Muscle of leg (tissue), 11 donors: ENCODE results near the gene MFSD11. TPM values are rescaled to one million over a fixed set of nuclear protein-coding genes. Genes with fewer than 3 reads are reported as not detected.
A peak's percentile ranks its signal among the peaks of the same experiment; 100 is the strongest.
"Not testable (repeated sequence)": the region's sequence is repeated elsewhere in the genome, so short reads cannot be mapped to it uniquely, and the experiment has no call there.

Experiments used
- DNase-seq: peaks from one replicate; pipeline ENCODE4 v3.0.0; 2013
- H3K27ac ChIP-seq: one replicate; pipeline ENCODE4 v1.5.1; 2013; ENCODE audit warnings: mild to moderate bottlenecking, low read length, control low read depth
- H3K27me3 ChIP-seq: one replicate; pipeline ENCODE4 v1.6.1; 2013; ENCODE audit warnings: low read length; ENCODE audit not compliant: control insufficient read depth, insufficient read depth
- H3K36me3 ChIP-seq: one replicate; pipeline ENCODE4 v1.6.1; 2013; ENCODE audit warnings: low read length; ENCODE audit not compliant: control insufficient read depth, insufficient read depth
- H3K4me1 ChIP-seq: one replicate; pipeline ENCODE4 v1.6.1; 2013; ENCODE audit warnings: low read length; ENCODE audit not compliant: control insufficient read depth, insufficient read depth
- H3K4me3 ChIP-seq: one replicate; pipeline ENCODE4 v1.5.1; 2013; ENCODE audit warnings: low read length, control low read depth
- H3K9me3 ChIP-seq: replicated peaks from 2 replicates; pipeline ENCODE4 v1.6.1; 2013; ENCODE audit warnings: low read depth, low read length; ENCODE audit not compliant: control insufficient read depth
- WGBS: methylation state at CpG from one replicate; pipeline ENCODE4 v1.1.5; 2013; ENCODE audit warnings: missing lambda C conversion rate; ENCODE audit not compliant: insufficient coverage; 5-methylcytosine and 5-hydroxymethylcytosine counted together
- polyA plus RNA-seq, 8 donors: library from polyadenylated mRNA; unstranded; fragments of 120-200 nt; gene quantifications; one replicate each; pipeline versions ENCODE4 v1.2.1 to v1.2.3, GENCODE V29; 2013; ENCODE audit warnings: inconsistent platforms in 1 of 8, low replicate concordance in 1 of 8; ENCODE audit not compliant: insufficient read length in 8 of 8, insufficient read depth in 1 of 8
- total RNA-seq: library from RNA; stranded (reverse); fragments of 120-200 nt; gene quantifications from one replicate; pipeline ENCODE4 v1.2.4, GENCODE V29; 2013

MFSD11 gene
- total and polyA plus RNA-seq, 9 donors = 28.0 to 38.6 (median 32.0) TPM

GRCh38 chr17:76707985-76708807 lies 29.7 kb upstream of the MFSD11 start:
- H3K9me3 ChIP-seq = no peaks in the 10 kb centered on the region
- H3K4me1 ChIP-seq = peaks cover 37% of the 10 kb centered on the region
- peak; percentile 82 for DNase-seq
- 7% methylated on average over 8 of the region's 14 CpGs for WGBS
- no peaks in the 10 kb centered on the region for H3K27me3 ChIP-seq
- no peak overlapping the region for H3K4me3 ChIP-seq
- peak overlapping the region; percentile 96 for H3K27ac ChIP-seq
- H3K36me3 ChIP-seq = no peaks in the 10 kb centered on the region

GRCh38 chr17:76709077-76709950 lies 28.6 kb upstream of the MFSD11 start:
- Histone ChIP-seq H3K27ac (peak overlapping the region; percentile 96), H3K36me3 (peaks cover 10% of the 10 kb centered on the region), H3K4me3 (peak overlapping the region; percentile 70), H3K9me3 (no peaks in the 10 kb centered on the region), H3K4me1 (peaks cover 37% of the 10 kb centered on the region), H3K27me3 (no peaks in the 10 kb centered on the region)
- WGBS = 33% methylated on average over 14 of the region's 29 CpGs
- DNase-seq = peak; percentile 90

- H3K36me3 ChIP-seq = peaks cover 14% of the 10 kb centered on the region
- WGBS = under 1% methylated on average over 19 of the region's 79 CpGs
- DNase-seq = peak; percentile 67
- H3K4me1 ChIP-seq = peaks cover 37% of the 10 kb centered on the region
- H3K9me3 ChIP-seq, H3K27me3 ChIP-seq: not testable (repeated sequence)
- H3K4me3 ChIP-seq = peak overlapping the region; percentile 70
- peak overlapping the region; percentile 96 for H3K27ac ChIP-seq
Measured at GRCh38 chr17:76709951-76710862, 27.7 kb upstream of the MFSD11 start.

GRCh38 chr17:76710863-76711611 lies 26.9 kb upstream of the MFSD11 start, which contains the start of gene MXRA7:
Gene MXRA7, minus strand, starts transcription at chr17:76710965. Its CDS starts 19 bp downstream, at chr17:76710946.
- Histone ChIP-seq H3K4me3 (peak within 1 kb of the TSS; percentile 70), H3K27me3 (no peaks in the 10 kb centered on the region), H3K4me1 (peaks cover 37% of the 10 kb centered on the region), H3K9me3 (no peaks in the 10 kb centered on the region), H3K36me3 (peaks cover 22% of the 10 kb centered on the region), H3K27ac (peak within 1 kb of the TSS; percentile 96)
- WGBS = 1% methylated on average over 44 of the region's 56 CpGs
- peak; percentile 84 for DNase-seq

GRCh38 chr17:76712321-76712720 lies 25.6 kb upstream of the MFSD11 start:
- Histone ChIP-seq H3K36me3 (peaks cover 34% of the 10 kb centered on the region), H3K4me1 (peaks cover 33% of the 10 kb centered on the region)
- not testable (repeated sequence) for DNase-seq, H3K9me3 ChIP-seq, H3K27me3 ChIP-seq, H3K4me3 ChIP-seq, H3K27ac ChIP-seq
- 89% methylated on average over 2 of the region's 7 CpGs for WGBS

- DNase-seq = no peak
- 98% methylated on average over 5 of the region's 7 CpGs for WGBS
- peaks cover 46% of the 10 kb centered on the region for H3K36me3 ChIP-seq
- H3K27me3 ChIP-seq = no peaks in the 10 kb centered on the region
- no peak overlapping the region for H3K4me3 ChIP-seq
- H3K27ac ChIP-seq = no peak overlapping the region
- H3K4me1 ChIP-seq = peaks cover 18% of the 10 kb centered on the region
- no peaks in the 10 kb centered on the region for H3K9me3 ChIP-seq
Measured at GRCh38 chr17:76713765-76714164, 24.2 kb upstream of the MFSD11 start.

- no CpG with 5 or more reads among the region's 5 CpGs for WGBS
- Histone ChIP-seq H3K27ac (no peak overlapping the region), H3K4me3 (no peak overlapping the region), H3K27me3 (no peaks in the 10 kb centered on the region), H3K36me3 (peaks cover 52% of the 10 kb centered on the region), H3K4me1 (peaks cover 13% of the 10 kb centered on the region), H3K9me3 (no peaks in the 10 kb centered on the region)
- no peak for DNase-seq
Measured at GRCh38 chr17:76714336-76714735, 23.6 kb upstream of the MFSD11 start.

GRCh38 chr17:76714822-76715495 lies 23.0 kb upstream of the MFSD11 start:
- peaks cover 6% of the 10 kb centered on the region for H3K4me1 ChIP-seq
- no peak overlapping the region for H3K27ac ChIP-seq
- peaks cover 57% of the 10 kb centered on the region for H3K36me3 ChIP-seq
- no peaks in the 10 kb centered on the region for H3K27me3 ChIP-seq
- WGBS = no CpG with 5 or more reads among the region's 4 CpGs
- H3K4me3 ChIP-seq = no peak overlapping the region
- DNase-seq = peak; percentile 75
- no peaks in the 10 kb centered on the region for H3K9me3 ChIP-seq

GRCh38 chr17:76715496-76715830 lies 22.5 kb upstream of the MFSD11 start:
- DNase-seq = no peak
- Histone ChIP-seq H3K4me1 (peaks cover 6% of the 10 kb centered on the region), H3K27ac (peak overlapping the region; percentile 17)

More at GRCh38 chr17:76715496-76715830, 22.5 kb upstream of the MFSD11 start:
- no peaks in the 10 kb centered on the region for H3K9me3 ChIP-seq
- no peak overlapping the region for H3K4me3 ChIP-seq
- no peaks in the 10 kb centered on the region for H3K27me3 ChIP-seq
- WGBS = 80% methylated on average over 1 of the region's 2 CpGs
- H3K36me3 ChIP-seq = peaks cover 62% of the 10 kb centered on the region
